ENCODE results near the gene CIC.

DNA sequence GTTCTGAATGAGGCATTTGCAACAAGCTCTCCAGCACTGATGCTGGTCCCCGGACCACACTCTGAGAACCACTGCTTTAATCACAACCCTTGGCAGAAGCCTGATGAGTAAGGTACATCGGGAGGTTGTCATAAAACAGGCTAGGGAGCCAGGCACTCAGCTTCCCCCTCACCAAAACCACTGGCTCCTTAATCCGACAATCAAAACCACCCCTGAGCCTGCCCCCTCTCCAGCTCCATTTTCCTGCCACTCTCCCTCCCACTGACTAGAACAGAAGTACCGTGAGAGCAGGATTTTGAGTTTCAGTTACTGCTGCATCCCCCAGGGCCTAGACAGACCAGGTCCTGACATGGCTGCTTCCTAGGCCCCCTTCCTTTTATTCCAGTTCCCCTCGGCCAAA lies 33.9 kb upstream of the CIC start:
- no peak for TF ChIP-seq TAF1 (IDR thresholded peaks at IDR 0.05; ENCODE audit: borderline replicate concordance, insufficient read depth, low read length)
- TF ChIP-seq POLR2AphosphoS5 (IDR thresholded peaks at IDR 0.05; ENCODE audit: low read depth, low read length): no peak
- TF ChIP-seq, protein P1, sequence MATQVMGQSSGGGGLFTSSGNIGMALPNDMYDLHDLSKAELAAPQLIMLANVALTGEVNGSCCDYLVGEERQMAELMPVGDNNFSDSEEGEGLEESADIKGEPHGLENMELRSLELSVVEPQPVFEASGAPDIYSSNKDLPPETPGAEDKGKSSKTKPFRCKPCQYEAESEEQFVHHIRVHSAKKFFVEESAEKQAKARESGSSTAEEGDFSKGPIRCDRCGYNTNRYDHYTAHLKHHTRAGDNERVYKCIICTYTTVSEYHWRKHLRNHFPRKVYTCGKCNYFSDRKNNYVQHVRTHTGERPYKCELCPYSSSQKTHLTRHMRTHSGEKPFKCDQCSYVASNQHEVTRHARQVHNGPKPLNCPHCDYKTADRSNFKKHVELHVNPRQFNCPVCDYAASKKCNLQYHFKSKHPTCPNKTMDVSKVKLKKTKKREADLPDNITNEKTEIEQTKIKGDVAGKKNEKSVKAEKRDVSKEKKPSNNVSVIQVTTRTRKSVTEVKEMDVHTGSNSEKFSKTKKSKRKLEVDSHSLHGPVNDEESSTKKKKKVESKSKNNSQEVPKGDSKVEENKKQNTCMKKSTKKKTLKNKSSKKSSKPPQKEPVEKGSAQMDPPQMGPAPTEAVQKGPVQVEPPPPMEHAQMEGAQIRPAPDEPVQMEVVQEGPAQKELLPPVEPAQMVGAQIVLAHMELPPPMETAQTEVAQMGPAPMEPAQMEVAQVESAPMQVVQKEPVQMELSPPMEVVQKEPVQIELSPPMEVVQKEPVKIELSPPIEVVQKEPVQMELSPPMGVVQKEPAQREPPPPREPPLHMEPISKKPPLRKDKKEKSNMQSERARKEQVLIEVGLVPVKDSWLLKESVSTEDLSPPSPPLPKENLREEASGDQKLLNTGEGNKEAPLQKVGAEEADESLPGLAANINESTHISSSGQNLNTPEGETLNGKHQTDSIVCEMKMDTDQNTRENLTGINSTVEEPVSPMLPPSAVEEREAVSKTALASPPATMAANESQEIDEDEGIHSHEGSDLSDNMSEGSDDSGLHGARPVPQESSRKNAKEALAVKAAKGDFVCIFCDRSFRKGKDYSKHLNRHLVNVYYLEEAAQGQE (IDR thresholded peaks at IDR 0.05; ENCODE audit: insufficient read depth in 1 of 2, low read depth in 2 of 2, low read length in 2 of 2): no peak
- TF ChIP-seq SIN3A (IDR thresholded peaks at IDR 0.05; ENCODE audit: borderline replicate concordance, insufficient read depth, low read length): no peak
- TF ChIP-seq FOXP2 (optimal IDR thresholded peaks at IDR 0.05; ENCODE audit: borderline replicate concordance, extremely low read depth, extremely low read length, insufficient read depth): no peak
